GM23248 (cell line): ENCODE results near the gene DBI. TPM values are rescaled to one million over a fixed set of nuclear protein-coding genes. Genes with fewer than 3 reads are reported as not detected.

Experiments
- DNase-seq: peaks from one replicate; pipeline ENCODE4 v3.0.0-alpha.2; 2015
- H2AFZ ChIP-seq: fragments of 200-600 bp; sonication (generic); 2 replicates; pipeline ENCODE4 v1.6.1; 2016; ENCODE audit warnings: antibody characterized with exemption
- H3F3A ChIP-seq: fragments of 200-600 bp; sonication (generic); 2 replicates; pipeline ENCODE4 v1.6.1; 2016; ENCODE audit warnings: mild to moderate bottlenecking, antibody characterized with exemption, mixed run types; ENCODE audit not compliant: insufficient read depth
- H3K27ac ChIP-seq: fragments of 200-600 bp; sonication (generic); 2 replicates; pipeline ENCODE4 v1.5.1; 2016; ENCODE audit warnings: mild to moderate bottlenecking
- H3K27me3 ChIP-seq: fragments of 200-600 bp; sonication (generic); replicated peaks from 2 replicates; pipeline ENCODE4 v1.6.1; 2016; ENCODE audit warnings: mild to moderate bottlenecking; ENCODE audit not compliant: insufficient read depth
- H3K36me3 ChIP-seq: fragments of 200-600 bp; sonication (generic); 2 replicates; pipeline ENCODE4 v1.6.1; 2016; ENCODE audit warnings: low read depth, mild to moderate bottlenecking
- H3K4me1 ChIP-seq: fragments of 200-600 bp; sonication (generic); 2 replicates; pipeline ENCODE4 v1.6.1; 2016; ENCODE audit warnings: mild to moderate bottlenecking; ENCODE audit not compliant: insufficient read depth
- H3K4me2 ChIP-seq: fragments of 200-600 bp; sonication (generic); one replicate; pipeline ENCODE4 v1.6.1; 2016; ENCODE audit warnings: mild to moderate bottlenecking; ENCODE audit not compliant: unreplicated experiment
- H3K4me3 ChIP-seq: fragments of 200-600 bp; sonication (generic); 2 replicates; pipeline ENCODE4 v1.5.1; 2016; ENCODE audit warnings: mild to moderate bottlenecking
- H3K79me2 ChIP-seq: fragments of 200-600 bp; sonication (generic); 2 replicates; pipeline ENCODE4 v1.6.1; 2016; ENCODE audit warnings: mild to moderate bottlenecking; ENCODE audit not compliant: insufficient read depth
- H3K9ac ChIP-seq: fragments of 200-600 bp; sonication (generic); 2 replicates; pipeline ENCODE4 v1.6.1; 2016; ENCODE audit warnings: mild to moderate bottlenecking
- H3K9me2 ChIP-seq: fragments of 200-600 bp; sonication (generic); 2 replicates; pipeline ENCODE4 v1.6.1; 2016; ENCODE audit warnings: mixed run types, mild to moderate bottlenecking, moderate library complexity; ENCODE audit not compliant: insufficient read depth
- H3K9me3 ChIP-seq: fragments of 200-600 bp; sonication (generic); one replicate; pipeline ENCODE4 v1.6.1; 2017; ENCODE audit warnings: low read depth
- H4K20me1 ChIP-seq: fragments of 200-600 bp; sonication (generic); 2 replicates; pipeline ENCODE4 v1.6.0; 2016; ENCODE audit not compliant: insufficient read depth
- EZH2 ChIP-seq: fragments of 200-600 bp; sonication (generic); IDR thresholded peaks from 2 replicates; pipeline ENCODE4 v1.6.1; 2018; ENCODE audit warnings: antibody characterized with exemption, mild to moderate bottlenecking; ENCODE audit not compliant: insufficient read depth, poor library complexity, severe bottlenecking
- EZH2phosphoT487 ChIP-seq: fragments of 200-600 bp; sonication (generic); IDR thresholded peaks from 2 replicates; pipeline ENCODE4 v1.6.1; 2018; ENCODE audit warnings: antibody characterized with exemption, moderate library complexity, mild to moderate bottlenecking, low read depth; ENCODE audit not compliant: insufficient read depth
- WGBS, 2 experiments: methylation state at CpG; one replicate each; pipeline ENCODE4 v1.1.6; 2015 to 2017; ENCODE audit warnings: low lambda C conversion rate in 2 of 2, low coverage in 1 of 2; ENCODE audit errors: missing lambda C conversion rate in 2 of 2; 5-methylcytosine and 5-hydroxymethylcytosine counted together
- in situ Hi-C: fragments of 300-500 bp; cut with MboI; formaldehyde crosslinking; loops from 2 replicates; pipeline ENCODE4 v1.15.0; 2020
- polyA plus RNA-seq: library from polyadenylated mRNA; unstranded; fragments of >200 nt; fragmentation: Nextera tagmentation; extraction: Ambion mirVana; gene quantifications from 2 replicates; pipeline ENCODE4 v1.2.1, GENCODE V29; 2016
- total RNA-seq: library from RNA; depleted of rRNA; stranded (reverse); fragments of >200 nt; shearing (Covaris generic); gene quantifications from 2 replicates; pipeline ENCODE4 v1.2.3, GENCODE V29; 2014; rRNA removed

The DBI gene
- 41.6 and 55.0 TPM in 2 replicates for total RNA-seq
- polyA plus RNA-seq, result 199 and 208 TPM in 2 replicates

- 2% methylated on average over 48 to 57 of the region's 65 CpGs for WGBS, 2 experiments
- peak within 1 kb of the TSS; percentile 29 for H3K27ac ChIP-seq
- no peaks in the 10 kb centered on the region for H3K36me3 ChIP-seq
- H4K20me1 ChIP-seq, result no peaks in the 10 kb centered on the region
- H3K27me3 ChIP-seq, result no peaks in the 10 kb centered on the region
- peak within 1 kb of the TSS; percentile 90 for H3K4me3 ChIP-seq
- no peaks in the 10 kb centered on the region for H3F3A ChIP-seq
- peak; percentile 98 for DNase-seq
- H3K79me2 ChIP-seq, result peaks cover 36% of the 10 kb centered on the region
- in situ Hi-C loops, result no loop called here
- H2AFZ ChIP-seq, result peak within 1 kb of the TSS; percentile 97
- no peaks in the 10 kb centered on the region for H3K9me3 ChIP-seq
- peak within 1 kb of the TSS; percentile 93 for H3K4me2 ChIP-seq
- peak within 1 kb of the TSS; percentile 80 for H3K9ac ChIP-seq
- H3K9me2 ChIP-seq, result no peaks in the 10 kb centered on the region
- H3K4me1 ChIP-seq, result peaks cover 8% of the 10 kb centered on the region
- TF ChIP-seq EZH2phosphoT487 (no peak), EZH2 (no peak)
Observed at GRCh38 chr2:119366649-119367471, at the start of gene DBI, which contains the start of gene C2orf76. Gene DBI (plus strand): TSS chr2:119366977. CDS start chr2:119367052, 75 bp downstream. Gene C2orf76 (minus strand): TSS chr2:119366834. CDS start chr2:119339959, 26,875 bp downstream.

- H4K20me1 ChIP-seq, result no peaks in the 10 kb centered on the region
- TF ChIP-seq EZH2phosphoT487 (no peak), EZH2 (no peak)
- no peak overlapping the region for H3K4me3 ChIP-seq
- no peaks in the 10 kb centered on the region for H3K9me2 ChIP-seq
- no peaks in the 10 kb centered on the region for H3K79me2 ChIP-seq
- no peaks in the 10 kb centered on the region for H3K27me3 ChIP-seq
- no peaks in the 10 kb centered on the region for H3F3A ChIP-seq
- DNase-seq, result no peak
- H3K27ac ChIP-seq, result no peak overlapping the region
- no peak overlapping the region for H3K9ac ChIP-seq
- WGBS, 2 experiments, result 54 to 56% methylated on average over 1 of the region's 1 CpG
- no peaks in the 10 kb centered on the region for H3K36me3 ChIP-seq
- no peaks in the 10 kb centered on the region for H3K4me1 ChIP-seq
- H3K9me3 ChIP-seq, result no peaks in the 10 kb centered on the region
- H3K4me2 ChIP-seq, result no peak overlapping the region
- in situ Hi-C loops, result no loop called here
- H2AFZ ChIP-seq, result no peak overlapping the region
Observed at GRCh38 chr2:119317554-119317953, 49.2 kb upstream of the DBI start.

GRCh38 chr2:119319593-119319992 lies 47.2 kb upstream of the DBI start:
- Histone ChIP-seq H2AFZ (no peak overlapping the region), H3K9me2 (no peaks in the 10 kb centered on the region), H3K27ac (no peak overlapping the region), H3K27me3 (no peaks in the 10 kb centered on the region), H3K79me2 (no peaks in the 10 kb centered on the region), H3K9me3 (no peaks in the 10 kb centered on the region), H3K4me3 (no peak overlapping the region), H3K4me1 (no peaks in the 10 kb centered on the region), H3F3A (no peaks in the 10 kb centered on the region), H3K4me2 (no peak overlapping the region), H3K9ac (no peak overlapping the region), H4K20me1 (no peaks in the 10 kb centered on the region), H3K36me3 (no peaks in the 10 kb centered on the region)
- WGBS, 2 experiments, result 83 to 84% methylated on average over 7 of the region's 7 CpGs
- in situ Hi-C loops, result no loop called here
- TF ChIP-seq EZH2phosphoT487 (no peak), EZH2 (no peak)
- DNase-seq, result no peak

- H3F3A ChIP-seq, result no peaks in the 10 kb centered on the region
- no peak overlapping the region for H3K4me2 ChIP-seq
- TF ChIP-seq EZH2, result no peak
- TF ChIP-seq EZH2phosphoT487, result no peak
- DNase-seq, result no peak
- H3K9me3 ChIP-seq, result no peaks in the 10 kb centered on the region
- H4K20me1 ChIP-seq, result no peaks in the 10 kb centered on the region
- H3K9me2 ChIP-seq, result no peaks in the 10 kb centered on the region
- H3K4me3 ChIP-seq, result no peak overlapping the region
- in situ Hi-C loops, result no loop called here
- H3K36me3 ChIP-seq, result no peaks in the 10 kb centered on the region
- WGBS, 2 experiments, result 88 to 90% methylated on average over 8 of the region's 8 CpGs
- no peak overlapping the region for H3K27ac ChIP-seq
- H3K9ac ChIP-seq, result no peak overlapping the region
- H3K27me3 ChIP-seq, result no peaks in the 10 kb centered on the region
- no peaks in the 10 kb centered on the region for H3K79me2 ChIP-seq
- H3K4me1 ChIP-seq, result no peaks in the 10 kb centered on the region
- no peak overlapping the region for H2AFZ ChIP-seq
Observed at GRCh38 chr2:119323459-119323858, 43.3 kb upstream of the DBI start.
